HG03354 (cell line): ENCODE data around the gene C2orf76.

Source experiments
- ATAC-seq: cut with Tn5 transposase; IDR thresholded peaks from one replicate; pipeline ENCODE4 v1.9.1; 2021; ENCODE audit warnings: mild to moderate bottlenecking; ENCODE audit not compliant: unreplicated experiment, poor library complexity, severe bottlenecking

The C2orf76 gene

GRCh38 chr2:119341684-119342083 lies 24.9 kb downstream of the C2orf76 start:
- ATAC-seq, result no peak

DNA sequence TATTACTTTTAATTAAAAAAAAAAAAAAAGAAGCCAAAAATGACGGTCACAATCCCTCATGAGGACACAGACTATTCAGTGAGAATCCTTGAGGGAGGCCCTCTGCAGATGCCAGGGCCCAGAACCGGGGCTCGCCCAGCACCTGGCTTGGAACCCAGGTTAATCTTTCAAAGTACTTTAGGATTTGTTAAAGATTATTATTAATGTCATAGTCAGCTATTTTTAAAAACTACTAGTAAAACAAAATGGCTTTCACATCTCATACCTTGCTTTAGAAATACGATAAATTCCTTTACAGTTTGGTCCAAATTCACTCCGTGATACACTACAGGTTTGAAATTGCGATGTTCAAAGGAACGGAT lies 27.1 kb downstream of the C2orf76 start:
- ATAC-seq, result peak; percentile 20

- peak; percentile 99 for ATAC-seq
These were observed 27.6 kb downstream of the C2orf76 start for GRCh38 chr2:119338826-119339561.

- ATAC-seq, result no peak
These were observed 28.4 kb downstream of the C2orf76 start for GRCh38 chr2:119338272-119338671.

DNA sequence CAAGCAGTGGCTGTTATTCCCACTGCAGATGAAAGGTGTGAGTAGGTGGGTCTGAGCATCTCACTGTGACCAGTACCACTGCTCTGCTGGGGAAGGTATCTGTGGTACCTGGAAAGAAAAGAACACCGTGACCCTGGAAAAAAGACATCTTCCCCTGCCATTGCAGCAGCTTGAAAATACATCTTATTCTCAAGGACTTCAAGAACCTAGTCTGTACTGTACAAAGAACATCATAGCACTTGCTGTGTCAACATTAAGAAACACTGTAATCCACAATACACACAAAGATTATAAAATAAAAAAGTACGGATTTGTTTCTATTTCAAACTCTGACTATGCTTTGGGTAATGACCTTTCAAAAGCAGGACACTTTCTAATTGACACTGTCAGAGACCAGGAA lies 28.9 kb downstream of the C2orf76 start:
- ATAC-seq, result no peak

GRCh38 chr2:119333833-119334232 lies 32.8 kb downstream of the C2orf76 start:
- no peak for ATAC-seq

DNA sequence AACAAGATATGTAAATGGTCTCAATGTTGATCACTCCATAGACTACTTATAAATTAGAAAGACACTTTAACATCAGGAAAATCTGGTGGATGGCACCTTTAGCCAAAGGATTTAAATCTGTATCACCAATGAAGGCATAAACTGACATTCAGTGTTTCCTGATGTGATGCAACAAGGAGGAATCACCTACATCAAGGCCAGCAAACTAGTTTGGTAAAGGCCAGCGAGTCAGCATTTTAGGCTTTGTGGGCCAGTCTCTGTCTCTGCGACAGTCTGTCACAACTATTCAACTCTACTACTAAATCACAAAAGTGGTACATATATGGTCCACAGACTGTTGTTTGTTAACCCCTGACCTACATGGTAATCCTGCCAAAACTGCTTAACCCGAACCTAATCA lies 33.3 kb downstream of the C2orf76 start:
- no peak for ATAC-seq

DNA sequence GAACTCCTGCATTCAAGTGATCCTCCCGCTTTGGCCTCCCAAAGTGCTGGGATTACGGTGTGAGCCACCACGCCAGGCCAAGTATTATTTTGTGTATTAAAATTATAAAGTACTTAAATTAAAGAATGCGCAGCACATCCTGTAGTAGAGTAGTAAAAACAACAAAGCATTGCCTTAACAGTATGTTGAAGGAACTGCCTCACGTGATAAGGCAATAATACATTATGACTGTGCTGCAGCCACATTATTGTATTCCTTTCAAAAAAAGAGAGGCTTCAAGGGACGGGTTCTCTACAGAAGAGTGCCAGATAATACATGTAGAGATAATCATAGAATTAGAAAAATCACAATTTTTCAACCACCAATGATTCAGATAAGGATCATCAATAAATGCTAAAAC lies 33.7 kb downstream of the C2orf76 start:
- ATAC-seq, result no peak

DNA sequence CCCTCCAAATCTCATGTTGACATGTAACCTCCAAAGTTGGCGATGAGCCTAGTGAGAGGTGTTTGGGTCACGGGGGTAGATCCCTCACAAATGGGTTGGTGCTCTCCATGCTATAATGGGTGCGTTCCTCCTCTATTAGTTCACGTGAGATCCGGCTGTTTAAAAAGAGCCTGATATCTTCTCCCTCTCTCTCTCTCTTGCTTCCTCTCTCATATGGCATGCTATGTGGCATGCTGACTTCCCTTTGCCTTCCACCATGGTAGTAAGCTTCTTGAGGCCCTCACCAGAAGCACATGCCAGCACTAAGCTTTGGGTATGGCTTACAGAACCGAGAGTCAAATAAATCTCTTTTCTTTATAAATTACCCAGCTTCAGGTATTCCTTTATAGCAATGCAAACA lies 39.2 kb downstream of the C2orf76 start:
- ATAC-seq, result no peak

GRCh38 chr2:119326938-119327337 lies 39.7 kb downstream of the C2orf76 start:
- ATAC-seq, result no peak

- ATAC-seq, result no peak
These were observed 41.9 kb downstream of the C2orf76 start for GRCh38 chr2:119324685-119325270.

DNA sequence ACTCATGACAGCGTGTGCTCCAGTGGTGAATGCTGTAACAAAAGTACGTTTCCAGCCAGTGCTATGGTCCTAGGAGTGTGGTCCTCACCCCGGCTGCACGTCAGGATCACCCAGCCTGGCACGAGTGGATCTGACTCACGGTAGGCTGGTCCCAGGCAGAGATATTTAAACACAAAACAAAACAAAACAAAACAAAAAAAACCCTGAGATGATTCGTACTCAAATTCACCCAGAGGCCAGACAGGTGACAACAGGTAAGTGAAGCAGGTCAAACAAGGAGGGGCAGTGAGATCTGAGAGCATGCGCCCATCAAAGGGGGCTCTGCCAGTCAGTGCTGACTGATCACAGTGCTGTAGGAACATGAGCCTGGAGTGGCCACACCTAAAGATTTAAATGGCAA lies 43.2 kb downstream of the C2orf76 start:
- ATAC-seq, result no peak

DNA sequence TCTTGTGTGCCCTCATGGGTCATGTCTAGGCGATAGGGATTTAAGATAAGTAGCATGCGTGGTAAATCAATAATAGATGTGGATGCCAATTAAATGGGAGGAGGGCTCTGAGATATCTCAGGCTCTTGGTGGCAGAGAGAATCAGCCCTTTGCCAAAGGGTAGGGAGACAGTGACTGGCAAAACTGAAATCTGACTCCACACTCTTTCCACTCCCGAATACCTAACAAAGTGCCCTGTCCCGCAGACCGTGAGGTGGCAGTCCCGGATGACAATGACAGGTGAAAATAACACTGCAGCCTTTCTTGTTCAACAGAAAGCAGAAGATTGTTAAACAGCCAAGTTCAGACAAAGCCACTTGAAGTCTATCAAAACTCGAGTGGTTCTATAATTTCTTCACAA lies 47.0 kb downstream of the C2orf76 start:
- ATAC-seq, result no peak

- ATAC-seq, result no peak
These were observed 49.1 kb downstream of the C2orf76 start for GRCh38 chr2:119317554-119317953.

DNA sequence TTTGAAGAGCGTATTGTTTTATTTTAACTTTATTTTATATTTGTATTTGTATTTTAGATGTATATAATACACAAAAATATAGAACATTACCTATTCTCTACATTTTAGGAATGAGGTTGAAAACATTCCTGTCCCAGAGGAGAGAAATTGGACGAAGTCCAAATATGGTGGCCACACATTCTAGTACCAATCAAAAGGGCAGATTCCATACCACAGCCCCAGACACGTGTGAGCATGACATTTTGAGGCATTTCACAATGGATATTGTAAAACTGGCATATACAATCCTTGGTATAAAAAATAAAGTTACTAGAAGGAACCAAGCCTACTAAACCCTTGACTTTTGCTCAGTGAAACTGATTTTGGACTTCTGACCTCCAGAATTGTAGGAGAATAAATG lies 50.6 kb downstream of the C2orf76 start:
- no peak for ATAC-seq

DNA sequence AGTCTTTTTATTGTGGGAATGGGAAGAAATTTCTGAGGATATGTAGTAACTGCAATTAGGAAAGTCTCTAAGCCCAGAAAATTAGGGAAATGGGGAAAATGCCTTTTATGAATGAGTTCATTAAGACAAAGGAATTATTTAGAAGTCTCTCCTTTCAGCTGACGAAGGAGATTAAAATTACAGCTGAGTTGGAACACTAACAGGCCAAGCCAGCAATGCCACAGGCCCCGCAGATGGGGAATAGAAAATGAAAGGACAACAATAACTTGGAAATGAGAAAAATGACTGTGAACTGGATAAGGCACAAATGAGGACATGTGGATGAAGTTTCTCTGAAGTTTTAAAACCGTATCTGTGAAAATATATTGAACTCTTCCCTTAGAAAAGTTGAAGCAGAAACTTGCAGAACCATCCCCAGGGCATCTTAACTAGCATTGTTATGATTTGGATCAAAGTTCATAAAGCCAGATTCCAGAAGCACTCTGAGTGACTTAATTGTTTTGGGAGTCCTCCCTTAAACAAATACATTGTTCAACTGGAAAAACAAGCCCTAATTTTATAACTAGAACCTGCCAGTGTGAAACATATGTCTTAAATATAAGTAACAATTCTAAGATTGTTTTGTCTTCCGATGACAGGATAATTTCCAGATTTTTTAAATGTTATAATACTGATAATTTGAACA lies 51.3 kb downstream of the C2orf76 start:
- ATAC-seq, result no peak

DNA sequence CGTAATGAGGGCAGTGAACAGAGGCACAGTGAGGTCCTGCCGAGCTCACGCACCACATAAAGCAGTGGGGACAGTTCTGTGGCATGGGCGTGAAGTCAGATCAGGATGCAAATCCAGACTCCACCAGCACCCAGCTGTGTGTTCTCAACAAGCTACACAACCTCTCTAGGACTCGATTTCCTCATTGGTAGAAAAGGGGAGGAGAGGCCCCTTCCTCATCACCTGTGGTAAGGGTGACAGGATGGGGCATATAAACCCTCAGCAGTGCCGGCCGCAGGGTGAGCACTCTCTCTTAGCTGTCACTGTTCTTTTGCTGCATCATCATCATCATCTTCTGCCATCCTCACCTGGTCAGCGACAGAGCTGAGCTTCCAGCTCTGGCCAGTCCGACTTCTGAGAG lies 54.8 kb downstream of the C2orf76 start:
- no peak for ATAC-seq

DNA sequence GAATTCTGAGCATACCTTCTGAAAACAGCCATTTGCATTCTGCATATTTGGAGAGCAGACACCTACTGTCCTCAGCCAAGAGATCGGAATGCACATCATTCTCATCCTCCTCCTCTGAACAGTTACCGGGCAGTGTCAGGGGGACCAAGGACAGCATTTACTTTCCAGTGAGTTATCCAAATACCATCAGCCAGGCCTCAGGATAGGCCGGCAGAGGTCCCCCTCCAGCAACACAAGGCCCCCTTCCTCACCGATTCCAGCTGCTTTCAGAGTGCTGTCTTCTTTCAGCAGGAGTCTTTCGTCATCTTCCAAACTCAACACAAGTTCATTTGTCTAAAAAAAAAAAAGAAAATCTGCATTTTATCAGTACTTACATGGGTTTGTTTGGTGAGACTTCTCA lies 55.3 kb downstream of the C2orf76 start:
- ATAC-seq, result no peak

GRCh38 chr2:119308793-119309330 lies 57.8 kb downstream of the C2orf76 start:
- no peak for ATAC-seq

DNA sequence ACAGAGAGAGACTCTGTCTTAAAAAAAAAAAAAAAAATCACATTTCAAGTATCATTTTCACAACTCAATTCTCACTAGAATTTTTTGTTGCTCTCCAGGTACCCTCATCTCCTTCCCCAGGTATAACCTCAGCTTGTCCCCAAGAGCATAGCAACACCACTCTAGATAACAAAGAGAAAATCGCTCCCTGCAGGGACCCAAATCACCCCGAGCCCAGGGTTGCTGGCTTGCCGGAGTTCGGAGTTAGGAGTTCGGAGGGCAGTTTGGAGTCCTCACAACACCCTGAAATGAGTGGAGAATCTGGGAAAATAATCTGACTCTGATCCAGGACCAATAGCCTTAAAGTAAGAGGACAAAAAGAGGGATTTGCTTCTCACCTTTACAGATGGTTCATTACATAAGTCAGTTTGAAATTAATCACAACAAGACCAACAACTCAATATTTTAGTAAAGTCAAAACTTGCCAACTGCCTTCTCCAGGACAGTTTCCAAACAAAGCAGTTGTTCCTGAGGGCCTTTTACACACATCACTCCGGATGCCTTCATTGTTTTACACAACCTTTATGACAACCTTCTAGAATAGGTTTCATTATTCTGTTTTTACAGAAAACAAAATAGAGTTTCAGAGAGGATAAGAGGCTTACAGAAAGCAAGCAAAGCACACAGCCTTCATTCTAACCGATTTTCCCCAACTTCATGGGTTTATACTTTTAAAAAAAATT lies 59.1 kb downstream of the C2orf76 start:
- ATAC-seq, result no peak
